ENCODE results near the gene SPAG9.
A peak's percentile ranks its signal among the peaks of the same experiment; 100 is the strongest.

The SPAG9 gene

DNA sequence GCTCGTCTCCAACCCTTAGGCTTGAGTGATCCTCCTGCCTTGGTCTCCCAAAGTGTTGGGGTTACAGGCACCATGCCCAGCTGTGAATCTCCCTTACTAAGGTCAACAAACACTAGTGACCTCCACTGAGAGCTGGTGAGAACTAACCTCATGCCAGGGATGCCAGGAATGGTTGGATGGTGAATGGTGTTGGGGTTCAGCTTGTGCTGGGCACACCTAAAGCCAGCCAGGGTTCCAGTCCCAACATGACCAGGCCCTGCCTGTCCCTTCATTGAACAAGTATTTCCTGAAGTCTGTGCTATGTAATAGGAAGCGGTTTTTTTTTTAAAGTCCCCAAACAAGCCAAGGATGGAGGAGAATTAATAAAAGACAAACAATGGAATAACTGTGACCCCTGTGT is 198.6 kb downstream of the SPAG9 start:
- H3K4me3 ChIP-seq (replicated peaks in 1 of 2; ENCODE audit: low read depth in 2 of 2, low read length in 2 of 2): no peak overlapping the region
- TF ChIP-seq, protein P1, sequence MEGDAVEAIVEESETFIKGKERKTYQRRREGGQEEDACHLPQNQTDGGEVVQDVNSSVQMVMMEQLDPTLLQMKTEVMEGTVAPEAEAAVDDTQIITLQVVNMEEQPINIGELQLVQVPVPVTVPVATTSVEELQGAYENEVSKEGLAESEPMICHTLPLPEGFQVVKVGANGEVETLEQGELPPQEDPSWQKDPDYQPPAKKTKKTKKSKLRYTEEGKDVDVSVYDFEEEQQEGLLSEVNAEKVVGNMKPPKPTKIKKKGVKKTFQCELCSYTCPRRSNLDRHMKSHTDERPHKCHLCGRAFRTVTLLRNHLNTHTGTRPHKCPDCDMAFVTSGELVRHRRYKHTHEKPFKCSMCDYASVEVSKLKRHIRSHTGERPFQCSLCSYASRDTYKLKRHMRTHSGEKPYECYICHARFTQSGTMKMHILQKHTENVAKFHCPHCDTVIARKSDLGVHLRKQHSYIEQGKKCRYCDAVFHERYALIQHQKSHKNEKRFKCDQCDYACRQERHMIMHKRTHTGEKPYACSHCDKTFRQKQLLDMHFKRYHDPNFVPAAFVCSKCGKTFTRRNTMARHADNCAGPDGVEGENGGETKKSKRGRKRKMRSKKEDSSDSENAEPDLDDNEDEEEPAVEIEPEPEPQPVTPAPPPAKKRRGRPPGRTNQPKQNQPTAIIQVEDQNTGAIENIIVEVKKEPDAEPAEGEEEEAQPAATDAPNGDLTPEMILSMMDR (IDR thresholded peaks at IDR 0.05; ENCODE audit: low read depth, low read length): no peak
- peak in 1 of 2 donors; percentile 37 for DNase-seq (ENCODE audit: low read depth in 2 of 2)

DNA sequence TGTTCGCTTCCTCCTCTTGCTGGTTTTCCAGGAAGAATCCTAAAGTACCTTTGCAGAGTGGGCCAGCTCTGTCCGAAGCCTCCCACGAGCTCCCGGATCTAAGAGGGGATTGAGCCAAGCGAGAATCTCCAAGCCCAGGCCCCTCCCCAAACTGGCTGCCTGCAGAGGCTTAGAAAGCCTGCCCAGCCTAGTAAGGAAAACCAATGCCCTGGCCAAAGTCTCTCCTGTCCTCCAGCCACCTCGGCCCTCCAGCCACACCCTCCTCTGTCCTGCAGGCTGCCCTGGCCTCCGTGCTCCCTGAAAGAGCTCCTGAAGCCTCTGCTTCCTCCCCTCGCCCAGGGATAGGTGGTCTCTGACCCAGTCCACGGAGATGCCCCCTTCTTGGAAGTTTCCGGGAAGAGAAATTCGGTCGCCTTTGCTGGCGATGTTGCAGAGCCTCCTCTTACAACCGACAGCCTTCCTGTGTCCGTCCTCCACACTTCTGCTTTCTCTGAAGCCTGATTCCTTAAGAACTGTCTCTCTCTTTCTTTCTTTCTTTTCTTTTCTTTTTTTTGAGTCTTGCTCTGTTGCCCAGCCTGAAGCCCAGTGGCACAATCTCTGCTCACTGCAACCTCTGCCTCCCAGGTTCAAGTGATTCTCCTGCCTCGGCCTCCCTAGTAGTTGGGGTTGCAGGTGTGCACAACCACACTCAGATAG is 199.6 kb downstream of the SPAG9 start:
- no peak overlapping the region for H3K4me3 ChIP-seq (replicated peaks in 1 of 2; ENCODE audit: low read depth in 2 of 2, low read length in 2 of 2)
- DNase-seq (ENCODE audit: low read depth in 2 of 2): no peak
- TF ChIP-seq, protein P1 (IDR thresholded peaks at IDR 0.05; ENCODE audit: low read depth, low read length): no peak

DNA sequence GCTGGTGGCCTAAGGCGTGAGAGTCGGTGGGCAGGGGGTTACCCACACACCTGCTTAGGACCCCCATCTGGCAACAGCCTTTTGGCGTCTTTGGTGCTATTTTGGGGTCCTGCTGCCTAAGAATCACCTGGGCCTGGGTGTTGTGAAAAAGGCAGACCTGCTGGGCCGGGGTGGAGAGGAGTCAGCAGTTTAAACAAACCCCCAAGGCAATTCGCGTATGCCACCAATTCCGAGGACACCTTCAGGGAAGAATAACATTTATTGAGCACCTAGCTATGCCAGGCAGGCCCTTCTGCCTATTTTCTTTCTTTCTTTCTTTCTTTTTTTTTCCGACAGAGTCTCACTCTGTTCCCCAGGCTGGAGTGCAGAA is 200.6 kb downstream of the SPAG9 start:
- no peak overlapping the region for H3K4me3 ChIP-seq (replicated peaks in 1 of 2; ENCODE audit: low read depth in 2 of 2, low read length in 2 of 2)
- DNase-seq (ENCODE audit: low read depth in 2 of 2): no peak
- TF ChIP-seq, protein P1 (IDR thresholded peaks at IDR 0.05; ENCODE audit: low read depth, low read length): no peak

DNA sequence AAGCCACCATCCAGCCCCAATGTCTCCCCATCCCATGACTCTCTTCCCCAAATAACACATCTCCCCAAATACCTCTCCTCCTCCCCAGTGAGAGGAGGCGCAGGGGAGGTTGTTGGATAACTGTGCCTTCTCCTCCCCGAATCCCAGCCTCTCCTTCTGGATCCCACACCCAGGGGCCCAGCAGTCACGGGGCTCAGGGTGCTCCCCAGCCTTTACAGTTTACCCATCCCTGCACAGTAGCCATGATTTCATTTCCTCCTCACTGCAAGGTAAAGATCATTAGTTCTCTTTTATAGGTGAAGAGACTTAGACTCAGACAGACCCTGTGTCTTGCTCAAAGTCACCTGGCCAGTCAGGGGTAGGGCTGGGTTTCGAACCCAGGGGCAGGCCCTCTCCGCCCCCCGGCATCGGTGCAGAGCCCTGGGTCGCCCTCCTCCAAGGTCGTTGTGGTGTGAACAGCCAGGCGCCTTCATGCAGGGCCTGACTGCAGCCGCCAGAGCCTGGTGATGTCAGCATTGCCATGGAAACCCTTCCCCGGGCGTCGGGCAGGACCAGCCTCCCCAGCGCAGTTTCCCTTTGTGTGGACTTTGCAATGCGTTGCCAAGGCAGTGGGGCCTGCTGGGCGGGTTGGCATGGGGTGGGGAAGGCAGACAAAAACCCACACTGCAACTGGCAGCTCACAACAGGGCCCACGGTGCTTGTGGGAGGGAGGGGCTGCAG is 201.2 kb downstream of the SPAG9 start:
- H3K4me3 ChIP-seq (replicated peaks in 1 of 2; ENCODE audit: low read depth in 2 of 2, low read length in 2 of 2): no peak overlapping the region
- peak; percentile 70 to 91 for DNase-seq (ENCODE audit: low read depth in 2 of 2)
- TF ChIP-seq, protein P1 (IDR thresholded peaks at IDR 0.05; ENCODE audit: low read depth, low read length): no peak

DNA sequence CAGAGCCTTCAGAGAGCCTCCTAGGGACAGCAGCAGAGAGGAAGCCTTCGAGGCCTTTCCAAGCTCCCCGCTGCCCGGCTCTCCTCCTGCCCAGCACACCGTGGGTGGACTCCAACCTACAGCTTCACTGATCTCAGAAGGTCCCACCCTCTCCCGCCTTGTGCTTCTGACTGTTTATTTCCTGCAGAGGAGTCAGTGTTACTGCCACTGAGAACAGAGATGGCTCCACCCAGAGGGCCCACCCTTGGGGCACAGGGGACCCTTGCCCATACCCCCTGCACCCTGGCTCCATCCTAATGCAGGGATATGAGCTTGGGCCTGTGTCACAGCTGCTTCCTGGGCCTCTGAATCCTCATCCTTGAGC is 201.8 kb downstream of the SPAG9 start:
- TF ChIP-seq, protein P1 (IDR thresholded peaks at IDR 0.05; ENCODE audit: low read depth, low read length): no peak
- DNase-seq (ENCODE audit: low read depth in 2 of 2): peak in 1 of 2 donors; percentile 21
- no peak overlapping the region for H3K4me3 ChIP-seq (replicated peaks in 1 of 2; ENCODE audit: low read depth in 2 of 2, low read length in 2 of 2)

DNA sequence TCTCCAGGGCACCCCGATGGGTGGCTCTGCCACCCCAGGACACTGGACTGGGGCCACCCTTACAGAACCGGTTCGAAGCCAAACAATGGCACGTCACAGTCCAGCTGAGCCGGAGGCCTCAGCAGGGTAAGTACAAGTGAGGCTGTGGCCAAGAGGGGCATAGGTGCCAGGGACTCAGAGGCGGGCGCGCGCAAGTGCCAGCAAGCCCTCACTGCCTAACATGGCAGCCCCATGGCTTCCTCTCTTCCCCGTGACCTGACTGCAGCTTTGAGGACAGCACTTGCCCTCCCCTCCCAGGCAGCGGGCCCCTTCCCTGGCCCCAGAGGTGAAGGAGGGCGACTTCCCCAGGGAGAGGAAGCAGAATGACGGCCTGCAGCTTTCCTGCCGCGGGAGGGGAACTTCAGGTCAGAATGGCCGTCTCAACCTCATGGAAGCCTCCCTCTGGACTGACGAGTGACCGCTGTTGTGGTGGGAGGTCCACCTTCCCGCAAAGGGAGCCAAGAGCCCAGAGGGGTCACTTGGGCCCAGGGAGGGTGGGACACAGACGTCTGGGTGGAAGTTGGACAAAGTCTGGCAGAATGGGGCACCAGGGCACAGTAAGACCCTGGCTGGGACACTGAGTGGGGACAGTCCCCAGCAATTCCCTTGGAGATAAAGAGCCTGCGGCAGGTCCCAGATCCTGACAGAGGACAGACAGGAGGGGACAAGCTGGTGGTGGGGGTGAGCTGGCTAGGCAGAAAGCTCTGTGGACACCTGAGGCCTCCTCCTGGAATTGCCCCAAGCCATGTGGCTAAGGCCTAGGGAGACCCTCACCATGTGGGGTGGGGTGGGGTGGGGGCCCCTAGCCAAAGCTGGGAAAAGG is 202.4 kb downstream of the SPAG9 start:
- no peak overlapping the region for H3K4me3 ChIP-seq (replicated peaks in 1 of 2; ENCODE audit: low read depth in 2 of 2, low read length in 2 of 2)
- DNase-seq (ENCODE audit: low read depth in 2 of 2): no peak
- TF ChIP-seq, protein P1 (IDR thresholded peaks at IDR 0.05; ENCODE audit: low read depth, low read length): no peak
